HG03103 (cell line): ENCODE measurements around the gene PPM1L.

ENCODE experiments used
- ATAC-seq: cut with Tn5 transposase; IDR thresholded peaks from one replicate; pipeline ENCODE4 v1.9.1; 2021; ENCODE audit warnings: low read depth; ENCODE audit not compliant: unreplicated experiment

PPM1L gene

DNA sequence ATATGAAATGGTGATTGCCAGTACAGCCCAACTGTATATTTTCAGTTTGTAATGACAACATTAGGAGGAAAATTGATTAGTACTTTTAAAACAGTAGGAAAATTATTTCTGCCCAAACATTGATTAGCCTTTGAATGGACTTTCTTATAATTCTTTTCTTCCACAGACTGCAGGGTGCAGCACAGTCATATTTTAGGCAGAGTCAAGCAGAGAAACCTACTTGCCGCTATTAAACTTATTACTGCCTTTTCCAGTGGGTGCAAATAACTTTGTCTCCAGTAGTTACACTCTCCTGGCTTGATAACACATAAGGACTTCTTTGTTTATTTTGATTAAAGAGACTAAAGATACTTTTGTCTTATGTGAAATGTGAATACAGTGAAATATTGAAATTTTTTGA lies 85.4 kb downstream of the PPM1L start:
- no peak for ATAC-seq

DNA sequence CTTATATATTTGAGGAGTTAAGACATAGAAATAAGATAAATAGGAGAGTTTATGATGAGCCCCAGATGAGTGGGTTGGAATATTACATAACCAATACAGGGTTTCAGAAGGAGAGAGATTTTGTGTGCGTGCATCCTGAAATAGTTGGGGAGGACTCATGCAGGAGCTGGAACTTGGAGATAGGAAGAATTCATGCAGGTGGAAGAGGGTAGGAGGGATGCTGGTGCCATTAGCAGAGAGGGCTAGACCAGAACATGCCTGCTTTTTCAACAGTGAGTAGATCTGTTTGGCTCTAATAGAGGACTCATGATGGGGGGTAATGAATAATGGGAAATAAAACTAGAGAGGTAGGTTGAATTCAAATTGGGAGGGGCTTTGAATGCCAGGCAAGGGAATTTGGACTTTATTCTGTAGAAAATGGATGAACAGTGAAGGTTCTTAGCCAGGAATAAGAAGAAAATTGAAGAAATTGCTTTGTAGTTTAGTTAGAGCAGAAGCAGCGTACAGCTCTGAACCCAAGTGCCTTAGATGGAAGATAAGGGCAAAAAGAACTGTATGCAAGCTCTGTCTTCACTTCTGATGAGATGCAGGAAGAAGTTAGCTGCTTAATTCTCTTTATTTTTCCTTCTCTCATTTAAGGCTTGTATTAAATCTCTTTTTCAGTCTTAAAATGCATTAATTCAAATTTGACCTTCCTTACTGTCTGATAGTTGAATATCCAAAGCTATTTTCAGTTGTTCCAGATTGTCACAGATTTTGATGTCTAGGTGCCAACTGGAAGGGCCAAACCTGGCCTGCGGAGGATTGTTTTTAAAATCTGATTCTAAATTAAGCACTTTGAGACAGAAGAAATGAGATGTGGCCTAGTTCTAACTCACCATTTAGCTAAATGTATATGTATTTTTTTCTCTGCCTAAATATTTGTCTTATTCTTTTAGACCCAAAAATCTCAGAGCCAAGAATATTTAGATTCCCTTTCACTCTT lies 86.3 kb downstream of the PPM1L start:
- ATAC-seq, result no peak

DNA sequence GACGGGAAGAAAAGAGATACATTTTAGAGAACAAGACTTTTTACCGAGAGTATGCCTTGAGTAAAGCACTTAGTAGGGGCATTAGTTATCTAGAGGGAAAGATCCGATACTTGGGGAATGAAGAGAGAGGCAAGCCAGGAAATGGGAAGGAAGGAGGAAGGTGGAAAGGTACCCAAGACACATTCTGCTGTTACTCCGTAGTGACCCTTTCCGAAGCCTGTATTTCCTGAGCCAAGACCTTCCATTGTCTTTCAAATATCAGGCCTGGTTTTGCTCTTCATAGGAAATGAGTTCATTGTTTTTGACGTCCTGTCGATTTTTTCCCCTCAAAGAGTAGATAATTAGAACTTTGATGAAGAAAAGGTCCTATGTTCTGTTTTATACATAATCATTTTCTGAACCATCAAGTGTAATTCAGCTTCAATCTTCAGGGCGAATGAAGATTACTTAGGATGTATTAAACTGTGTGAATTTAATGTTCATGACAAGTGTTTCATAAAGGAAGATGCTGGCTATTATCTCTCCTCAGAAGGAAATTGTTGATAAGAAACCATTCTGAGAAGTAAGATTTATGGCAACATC lies 95.7 kb downstream of the PPM1L start:
- ATAC-seq, result no peak

- ATAC-seq, result no peak
These were observed 96.8 kb downstream of the PPM1L start for GRCh38 chr3:160852856-160853255.

GRCh38 chr3:160856450-160856849 lies 100.4 kb downstream of the PPM1L start:
- ATAC-seq, result no peak

- ATAC-seq, result no peak
These were observed 101.6 kb downstream of the PPM1L start for GRCh38 chr3:160857476-160858119.

DNA sequence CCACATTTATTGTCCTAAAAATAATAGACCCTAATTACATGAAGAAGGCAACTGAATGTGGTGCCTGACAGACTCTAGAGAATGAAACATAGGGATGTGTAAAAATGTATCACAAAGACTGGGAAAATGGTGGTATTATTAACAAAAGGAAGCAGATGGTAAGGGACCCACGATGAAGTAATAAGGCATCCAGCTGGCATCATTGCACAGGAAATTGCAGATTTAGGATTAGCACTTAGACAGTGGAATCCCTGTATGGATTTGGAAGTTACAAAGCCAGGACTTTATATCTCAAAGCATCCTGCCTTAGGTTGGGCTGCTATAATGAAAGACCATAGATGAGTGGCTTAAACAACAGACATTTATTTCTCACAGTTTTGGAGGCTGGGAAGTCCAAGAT lies 104.3 kb downstream of the PPM1L start:
- no peak for ATAC-seq

DNA sequence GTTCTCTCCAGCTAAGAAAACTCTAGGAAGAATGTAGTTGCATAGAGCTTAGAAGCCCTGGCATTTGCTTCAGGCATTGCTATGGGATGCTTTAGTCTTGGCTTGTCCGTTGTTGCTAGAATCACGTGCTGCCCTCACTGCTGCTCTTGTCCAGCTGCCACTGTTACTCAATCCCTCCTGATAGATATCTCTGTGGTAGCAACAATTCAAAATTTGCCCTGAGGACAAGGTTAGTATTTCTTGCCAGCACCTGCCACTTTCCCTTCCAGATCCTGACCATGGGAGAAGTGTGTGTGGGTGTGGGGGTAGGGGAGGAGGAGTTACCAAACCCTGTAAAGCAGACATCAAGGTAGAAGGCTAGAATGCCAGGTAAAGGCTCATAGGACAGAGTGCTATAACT lies 113.8 kb downstream of the PPM1L start:
- ATAC-seq, result no peak

GRCh38 chr3:160870327-160870726 lies 114.3 kb downstream of the PPM1L start:
- no peak for ATAC-seq

GRCh38 chr3:160874736-160875135 lies 118.7 kb downstream of the PPM1L start:
- ATAC-seq, result no peak

GRCh38 chr3:160876643-160877042 lies 120.6 kb downstream of the PPM1L start:
- no peak for ATAC-seq

DNA sequence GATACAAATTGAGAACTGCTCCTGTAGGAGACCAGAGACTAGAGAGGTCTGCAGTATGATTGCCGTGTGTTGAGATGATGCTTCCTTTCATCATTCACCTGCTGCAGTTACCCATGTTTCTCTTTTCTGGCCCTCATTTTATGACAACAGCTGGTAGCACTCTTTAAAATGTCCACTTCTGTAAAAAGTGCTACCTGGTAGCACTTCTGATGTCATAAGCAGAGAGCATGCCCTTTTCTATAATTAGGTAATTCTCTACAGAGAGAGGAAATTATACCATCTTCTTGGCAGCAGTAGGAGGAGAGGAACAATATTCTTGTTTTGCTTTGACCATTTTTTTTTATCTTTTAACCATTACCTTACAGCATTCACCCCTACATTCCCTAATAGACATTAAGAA lies 123.8 kb downstream of the PPM1L start:
- ATAC-seq, result no peak

- ATAC-seq, result no peak
These were observed 127.3 kb downstream of the PPM1L start for GRCh38 chr3:160883373-160883772.

DNA sequence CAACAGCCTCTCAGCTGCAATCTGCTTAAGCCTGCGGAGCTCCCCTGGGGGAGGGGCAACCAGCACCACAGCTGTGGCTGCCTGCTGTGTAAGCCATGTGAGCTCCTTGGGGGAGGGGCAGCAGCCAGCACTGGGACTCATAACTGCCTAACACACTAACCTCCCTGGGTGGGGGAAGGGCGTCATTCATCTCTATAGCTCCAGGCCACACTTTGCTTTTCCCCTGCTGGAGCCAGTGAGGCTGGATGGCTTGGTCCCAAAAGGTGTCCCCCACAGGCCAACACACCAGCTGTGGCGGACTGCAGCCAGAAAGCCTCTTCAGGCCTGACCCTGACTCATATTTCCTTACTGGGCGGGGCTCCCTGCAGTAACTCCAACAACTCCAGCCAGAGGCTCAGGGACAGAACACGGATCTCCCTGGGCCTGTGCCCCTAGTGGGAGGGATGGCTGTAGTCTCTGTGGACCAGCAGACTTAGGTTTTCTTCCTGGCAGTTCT lies 129.8 kb downstream of the PPM1L start:
- peak; percentile 35 for ATAC-seq

DNA sequence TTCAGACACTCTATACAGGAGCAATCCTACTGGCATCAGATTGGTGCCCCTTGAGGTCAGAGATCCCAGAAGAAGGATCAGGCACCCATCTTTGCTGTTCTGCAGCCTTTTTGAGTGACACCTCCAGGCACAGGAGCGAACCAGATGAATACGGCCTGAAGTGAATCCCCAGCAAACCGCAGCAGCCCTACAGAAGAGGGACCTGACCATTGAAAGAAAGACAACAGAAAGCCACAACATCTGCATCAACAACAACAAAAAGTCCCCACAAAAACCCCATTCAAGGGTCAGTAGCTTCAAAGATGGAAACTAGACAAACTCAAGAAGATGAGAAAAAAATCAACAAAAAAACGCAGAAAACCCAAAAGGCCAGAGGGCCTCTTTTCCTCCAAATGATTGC lies 130.4 kb downstream of the PPM1L start:
- ATAC-seq, result peak; percentile 68

DNA sequence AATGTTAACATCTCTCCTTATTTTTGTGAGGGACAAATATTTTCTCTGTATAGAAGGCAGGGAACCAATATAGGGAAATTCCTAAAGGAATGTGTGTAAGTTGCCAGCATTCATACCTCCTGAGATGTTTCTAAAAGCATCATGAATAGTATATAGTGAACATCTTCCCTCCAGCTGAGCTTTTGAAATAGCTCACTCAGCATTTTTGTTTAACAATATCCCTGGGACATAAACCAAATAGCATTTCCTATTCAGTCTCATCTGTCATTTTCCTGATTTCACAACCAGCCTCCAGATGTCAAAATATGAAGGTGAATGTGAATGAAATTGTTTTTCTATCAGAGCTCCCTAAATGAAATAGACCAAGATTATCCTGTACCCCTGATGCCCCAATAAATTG lies 137.2 kb downstream of the PPM1L start:
- no peak for ATAC-seq

GRCh38 chr3:160904691-160905090 lies 148.7 kb downstream of the PPM1L start:
- ATAC-seq, result no peak

DNA sequence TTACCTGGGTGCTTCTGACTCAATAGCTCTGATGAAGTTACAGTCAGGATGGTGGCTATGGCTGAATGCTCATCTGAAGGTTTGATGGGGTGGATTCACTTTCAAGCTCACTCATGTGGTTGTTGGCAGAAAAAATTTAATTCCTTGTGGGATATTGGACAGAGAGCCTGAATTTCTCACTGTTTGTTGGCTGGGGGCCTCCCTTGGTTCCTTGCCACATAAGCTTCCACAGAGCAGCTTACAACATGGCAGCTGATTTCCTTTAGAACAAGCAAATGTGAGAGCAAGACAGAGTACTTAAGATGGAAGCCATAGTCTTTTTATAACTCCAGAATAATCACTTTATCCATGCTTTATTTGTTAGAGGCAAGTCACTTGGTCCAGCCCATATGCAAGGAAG lies 150.6 kb downstream of the PPM1L start:
- ATAC-seq, result no peak

GRCh38 chr3:160909917-160910316 lies 153.9 kb downstream of the PPM1L start:
- ATAC-seq, result no peak

DNA sequence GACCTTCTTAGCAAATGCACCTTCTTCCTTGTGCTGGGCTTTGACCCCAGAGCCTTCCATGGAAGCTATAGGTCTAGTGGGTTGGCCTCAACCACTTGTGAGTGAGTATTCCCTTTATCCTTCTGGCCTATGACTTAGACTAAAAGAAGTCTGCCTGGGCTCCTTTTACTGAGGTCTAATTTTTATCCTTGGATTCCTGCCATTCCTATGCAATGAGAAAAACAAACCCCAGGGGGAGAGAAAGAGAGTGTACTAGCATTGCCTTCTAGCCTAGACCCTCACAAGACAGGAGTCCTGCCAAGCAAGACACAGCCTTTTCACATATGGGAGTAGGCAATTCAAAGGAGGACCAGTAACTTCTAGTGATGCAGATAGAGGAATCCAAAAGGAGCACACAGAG lies 155.4 kb downstream of the PPM1L start:
- no peak for ATAC-seq

DNA sequence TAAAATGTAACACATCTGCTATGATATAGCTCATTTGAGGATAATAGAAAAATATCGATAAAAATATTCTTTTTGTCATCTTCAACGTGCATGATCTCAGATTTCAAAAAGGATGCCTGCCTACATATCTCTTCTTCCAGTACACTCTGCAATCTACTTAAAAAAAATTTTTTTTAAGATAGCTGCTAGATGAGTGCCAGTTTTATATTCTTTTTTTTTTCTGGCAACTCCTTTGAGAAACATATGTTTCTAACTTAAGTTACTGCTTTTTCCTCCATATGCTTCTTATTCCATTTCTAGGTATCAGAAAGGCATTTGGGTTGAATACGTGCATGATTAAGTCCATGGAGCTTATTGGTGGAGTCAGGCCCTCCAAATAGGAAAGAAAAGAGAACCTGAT lies 160.4 kb downstream of the PPM1L start:
- ATAC-seq, result no peak
